ENCODE measurements around the gene RHBDD3. TPM values are rescaled to one million over a fixed set of nuclear protein-coding genes. Genes with fewer than 3 reads are reported as not detected.

The RHBDD3 gene
- total RNA-seq, 6 experiments from 2014 or later, result 9.7 to 35.3 (median 14.7) TPM

DNA sequence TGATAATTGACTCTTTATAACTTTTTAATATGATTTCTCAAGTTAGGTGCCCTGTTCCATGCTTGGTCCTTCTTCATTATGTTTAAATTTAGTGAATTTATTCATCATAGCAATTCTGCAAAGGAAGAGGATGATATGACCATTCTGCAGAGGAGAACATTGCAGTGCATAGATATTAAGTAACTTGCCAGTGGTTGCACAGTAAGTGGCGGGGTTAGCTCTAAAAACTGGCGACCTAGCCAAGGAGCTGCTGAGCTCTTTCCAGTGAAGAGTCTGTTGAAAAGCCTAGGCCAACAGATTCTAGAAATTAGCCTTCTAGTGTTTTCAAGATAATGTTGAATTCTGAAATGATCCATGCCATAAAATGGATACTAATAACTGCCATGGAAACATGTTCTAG is 4.8 kb upstream of the RHBDD3 start:
- peaks cover 0 to 67% (median 21%) of the 10 kb centered on the region in 4 donors for H3K4me1 ChIP-seq
- TF ChIP-seq, protein P1, sequence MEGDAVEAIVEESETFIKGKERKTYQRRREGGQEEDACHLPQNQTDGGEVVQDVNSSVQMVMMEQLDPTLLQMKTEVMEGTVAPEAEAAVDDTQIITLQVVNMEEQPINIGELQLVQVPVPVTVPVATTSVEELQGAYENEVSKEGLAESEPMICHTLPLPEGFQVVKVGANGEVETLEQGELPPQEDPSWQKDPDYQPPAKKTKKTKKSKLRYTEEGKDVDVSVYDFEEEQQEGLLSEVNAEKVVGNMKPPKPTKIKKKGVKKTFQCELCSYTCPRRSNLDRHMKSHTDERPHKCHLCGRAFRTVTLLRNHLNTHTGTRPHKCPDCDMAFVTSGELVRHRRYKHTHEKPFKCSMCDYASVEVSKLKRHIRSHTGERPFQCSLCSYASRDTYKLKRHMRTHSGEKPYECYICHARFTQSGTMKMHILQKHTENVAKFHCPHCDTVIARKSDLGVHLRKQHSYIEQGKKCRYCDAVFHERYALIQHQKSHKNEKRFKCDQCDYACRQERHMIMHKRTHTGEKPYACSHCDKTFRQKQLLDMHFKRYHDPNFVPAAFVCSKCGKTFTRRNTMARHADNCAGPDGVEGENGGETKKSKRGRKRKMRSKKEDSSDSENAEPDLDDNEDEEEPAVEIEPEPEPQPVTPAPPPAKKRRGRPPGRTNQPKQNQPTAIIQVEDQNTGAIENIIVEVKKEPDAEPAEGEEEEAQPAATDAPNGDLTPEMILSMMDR (IDR thresholded peaks at IDR 0.05), result no peak
- no peak for TF ChIP-seq POLR2A (IDR thresholded peaks at IDR 0.05)
- H3K4me3 ChIP-seq, result no peak overlapping the region
- intact Hi-C loops (cut with DNase I), result no loop called here
- H3K27ac ChIP-seq, result no peak overlapping the region
- ATAC-seq, result no peak
- H3K27me3 ChIP-seq, result no peaks in the 10 kb centered on the region
- DNase-seq, result no peak
- 73% methylated on average over 2 of the region's 2 CpGs for WGBS (ENCODE audit: insufficient coverage, low coverage, low lambda C conversion rate, missing lambda C conversion rate)
- H3K9me3 ChIP-seq, result no peaks in the 10 kb centered on the region
- H3K36me3 ChIP-seq, result peaks cover 7 to 52% (median 29%) of the 10 kb centered on the region in 4 donors

DNA sequence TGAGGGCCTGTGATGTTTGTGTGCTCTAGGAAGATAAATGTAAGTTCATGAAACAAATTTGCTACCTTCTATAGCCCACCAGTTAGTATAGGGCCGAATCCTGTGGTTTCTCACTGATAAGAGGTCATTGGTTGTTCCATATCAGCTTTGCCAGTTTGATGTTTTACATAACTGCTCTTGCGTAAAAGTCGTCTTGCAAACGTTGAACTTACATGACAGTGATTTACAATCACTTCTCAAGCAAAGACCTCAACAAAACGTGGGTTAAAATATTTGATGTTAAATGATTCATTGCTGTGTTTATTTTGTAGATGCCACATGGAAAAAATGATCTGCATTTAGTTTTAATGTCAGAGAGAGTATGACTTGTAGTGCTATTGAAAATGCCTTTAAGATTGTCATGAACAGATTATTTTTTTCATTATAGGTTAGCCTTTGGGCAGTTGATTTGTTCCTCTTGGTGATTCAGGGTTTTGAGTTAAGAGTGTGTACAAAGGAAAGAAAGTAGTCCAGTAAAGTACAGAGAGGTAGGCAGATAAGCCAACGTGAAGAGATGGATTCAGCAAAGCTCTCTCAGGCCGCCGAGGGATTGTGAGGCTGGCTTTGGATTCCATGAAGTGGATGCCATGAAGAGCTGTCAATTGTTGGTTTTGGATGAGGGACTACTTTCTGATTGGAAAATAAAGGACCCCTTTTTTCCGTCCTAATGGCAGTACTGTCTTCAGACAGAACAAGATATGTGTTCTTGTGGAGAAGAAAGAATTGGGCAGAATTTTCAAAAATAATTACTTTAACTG is 2.9 kb upstream of the RHBDD3 start:
- H3K36me3 ChIP-seq, result peaks cover 3 to 38% (median 22%) of the 10 kb centered on the region in 4 donors
- intact Hi-C loops (cut with DNase I), result no loop called here
- peaks cover 0 to 61% (median 22%) of the 10 kb centered on the region in 4 donors for H3K4me1 ChIP-seq
- no peaks in the 10 kb centered on the region for H3K27me3 ChIP-seq
- DNase-seq (no peak), ATAC-seq (peak in 3 of 4 donors; percentile 1 to 12 (median 6))
- peak overlapping the region; percentile 63 to 98 (median 87) for H3K4me3 ChIP-seq
- 14% methylated on average over 9 of the region's 9 CpGs for WGBS (ENCODE audit: insufficient coverage, low coverage, low lambda C conversion rate, missing lambda C conversion rate)
- no peak for TF ChIP-seq POLR2A (IDR thresholded peaks at IDR 0.05)
- TF ChIP-seq, protein P1 (IDR thresholded peaks at IDR 0.05), result no peak
- H3K27ac ChIP-seq, result peak overlapping the region in 2 of 3 donors; percentile 98 to 100
- no peaks in the 10 kb centered on the region for H3K9me3 ChIP-seq

DNA sequence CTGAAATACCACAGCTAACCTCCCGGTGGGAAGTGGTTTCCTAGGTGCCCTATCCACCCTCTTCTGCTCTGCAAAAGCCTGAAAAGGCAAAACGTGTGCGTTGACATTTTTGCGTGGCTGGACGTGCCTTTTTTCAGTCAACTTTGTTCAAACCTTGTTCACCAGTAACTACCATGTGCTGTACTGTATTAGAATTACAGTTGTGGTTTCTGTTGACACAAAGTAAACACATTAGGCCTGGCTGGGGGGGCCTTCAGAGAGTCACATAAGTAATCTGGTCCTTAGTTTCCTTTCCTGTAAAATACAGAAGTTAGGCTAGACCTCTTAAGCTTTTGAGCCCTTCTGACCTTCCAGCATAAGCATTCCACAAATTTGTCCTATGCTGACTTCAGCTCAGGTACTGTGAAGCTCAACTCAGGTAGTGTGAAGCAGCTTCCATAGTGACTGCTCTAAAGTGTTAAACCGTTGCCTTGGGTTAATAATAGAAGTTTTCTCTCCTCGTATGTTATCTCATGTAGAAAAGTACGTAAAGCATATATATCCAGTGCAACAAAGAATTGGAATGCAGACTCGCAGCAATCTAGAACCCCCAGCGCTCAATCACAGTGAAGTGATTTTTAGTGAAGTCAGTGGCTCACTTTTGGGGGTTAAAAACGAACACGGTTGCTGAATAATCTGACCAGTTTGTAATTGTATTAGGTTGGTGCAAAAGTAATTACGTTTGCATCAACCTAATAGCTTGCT is 2.1 kb upstream of the RHBDD3 start:
- TF ChIP-seq, protein P1 (IDR thresholded peaks at IDR 0.05), result no peak
- TF ChIP-seq POLR2A (IDR thresholded peaks at IDR 0.05), result no peak
- DNase-seq, result no peak
- peak overlapping the region; percentile 63 to 98 (median 87) for H3K4me3 ChIP-seq
- H3K36me3 ChIP-seq, result peaks cover 6 to 37% (median 22%) of the 10 kb centered on the region in 4 donors
- whole genome bisulfite sequencing (ENCODE audit: insufficient coverage, low coverage, low lambda C conversion rate, missing lambda C conversion rate), result 4% methylated on average over 13 of the region's 13 CpGs
- H3K27ac ChIP-seq, result peak overlapping the region; percentile 97 to 100 (median 98)
- no peaks in the 10 kb centered on the region for H3K9me3 ChIP-seq
- ATAC-seq, result peak in 1 of 4 donors; percentile 1
- intact Hi-C loops (cut with DNase I), result no loop called here
- H3K4me1 ChIP-seq, result peaks cover 0 to 53% (median 19%) of the 10 kb centered on the region in 4 donors
- H3K27me3 ChIP-seq, result no peaks in the 10 kb centered on the region

DNA sequence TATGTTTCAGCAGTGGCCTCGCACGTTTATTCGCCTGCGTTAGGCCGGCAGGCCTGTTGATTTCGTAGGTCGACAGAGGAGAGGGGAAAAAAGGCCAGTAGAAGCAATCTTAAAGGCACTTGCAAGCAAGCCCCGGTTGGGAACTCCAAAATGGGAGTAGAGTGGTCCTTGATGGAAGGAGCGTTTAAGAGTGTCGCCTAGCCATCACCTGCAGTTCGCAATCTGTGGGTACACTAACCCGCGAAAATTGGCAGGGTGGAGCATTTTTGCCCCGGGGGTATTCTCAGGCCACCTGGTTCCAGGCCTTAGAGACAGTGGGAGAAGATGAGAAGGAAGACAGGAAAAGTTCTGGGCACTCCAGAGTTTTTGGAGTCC is 1.4 kb upstream of the RHBDD3 start:
- WGBS (ENCODE audit: insufficient coverage, low coverage, low lambda C conversion rate, missing lambda C conversion rate), result 0% methylated on average over 10 of the region's 14 CpGs
- intact Hi-C loops (cut with DNase I), result no loop called here
- TF ChIP-seq, protein P1 (IDR thresholded peaks at IDR 0.05), result no peak
- TF ChIP-seq POLR2A (IDR thresholded peaks at IDR 0.05), result no peak

More for the DNA sequence above, 1.4 kb upstream of the RHBDD3 start:
- Histone ChIP-seq H3K36me3 (peaks cover 9 to 30% (median 18%) of the 10 kb centered on the region in 4 donors), H3K27ac (peak overlapping the region; percentile 97 to 100 (median 98)), H3K4me3 (peak overlapping the region; percentile 63 to 98 (median 87)), H3K4me1 (peaks cover 0 to 46% (median 15%) of the 10 kb centered on the region in 4 donors), H3K9me3 (no peaks in the 10 kb centered on the region), H3K27me3 (no peaks in the 10 kb centered on the region)
- DNase-seq (no peak), ATAC-seq (no peak)
